Thoracic aorta (tissue), 2 donors: ENCODE measurements around the gene RBPMS2. TPM values are rescaled to one million over a fixed set of nuclear protein-coding genes. Genes with fewer than 3 reads are reported as not detected.

ENCODE experiments used
- ATAC-seq: fragments of 150-250 bp; one replicate; pipeline ENCODE4 v1.8.0; 2017; ENCODE audit warnings: low read depth; ENCODE audit not compliant: insufficient number of reproducible peaks, low FRiP score
- DNase-seq: peaks from one replicate; pipeline ENCODE4 v3.0.0-alpha.2; 2020; ENCODE audit warnings: low spot score
- H3K27ac ChIP-seq, 2 donors: fragments of 200-600 bp; sonication (generic); 1 replicate in 1 of 2; 2 replicates in 1 of 2; pipeline ENCODE4 v1.5.1; 2016; ENCODE audit warnings: mild to moderate bottlenecking in 2 of 2, moderate library complexity in 2 of 2
- H3K27me3 ChIP-seq: fragments of 200-600 bp; sonication (generic); replicated peaks from 2 replicates; pipeline ENCODE4 v1.6.0; 2016; ENCODE audit warnings: mild to moderate bottlenecking; ENCODE audit not compliant: insufficient read depth
- H3K36me3 ChIP-seq: fragments of 200-600 bp; sonication (generic); one replicate; pipeline ENCODE4 v1.5.1; 2016
- H3K4me1 ChIP-seq, 2 donors: fragments of 200-600 bp; sonication (generic); 1 replicate in 1 of 2; 2 replicates in 1 of 2; pipeline versions ENCODE4 v1.5.1 to v1.6.0; 2016; ENCODE audit warnings: low read depth in 2 of 2, mild to moderate bottlenecking in 1 of 2; ENCODE audit not compliant: control insufficient read depth in 1 of 2
- H3K4me3 ChIP-seq: fragments of 200-600 bp; sonication (generic); 2 replicates; pipeline ENCODE4 v1.5.1; 2016; ENCODE audit warnings: mild to moderate bottlenecking
- H3K9me3 ChIP-seq: fragments of 200-600 bp; sonication (generic); 2 replicates; pipeline ENCODE4 v1.5.1; 2016
- CTCF ChIP-seq: fragments of 200-600 bp; sonication (generic); IDR thresholded peaks from one replicate; pipeline ENCODE4 v1.5.1; 2019; ENCODE audit warnings: antibody characterized with exemption
- total RNA-seq, 2 donors: library from RNA; depleted of rRNA; stranded (reverse); fragments of >200 nt; gene quantifications; one replicate each; pipeline versions ENCODE4 v1.1.0 to v1.2.3, GENCODE V29; 2016

RBPMS2 gene
- total RNA-seq, 2 donors from 2014 or later, result 4.4 TPM; not detected in 1

DNA sequence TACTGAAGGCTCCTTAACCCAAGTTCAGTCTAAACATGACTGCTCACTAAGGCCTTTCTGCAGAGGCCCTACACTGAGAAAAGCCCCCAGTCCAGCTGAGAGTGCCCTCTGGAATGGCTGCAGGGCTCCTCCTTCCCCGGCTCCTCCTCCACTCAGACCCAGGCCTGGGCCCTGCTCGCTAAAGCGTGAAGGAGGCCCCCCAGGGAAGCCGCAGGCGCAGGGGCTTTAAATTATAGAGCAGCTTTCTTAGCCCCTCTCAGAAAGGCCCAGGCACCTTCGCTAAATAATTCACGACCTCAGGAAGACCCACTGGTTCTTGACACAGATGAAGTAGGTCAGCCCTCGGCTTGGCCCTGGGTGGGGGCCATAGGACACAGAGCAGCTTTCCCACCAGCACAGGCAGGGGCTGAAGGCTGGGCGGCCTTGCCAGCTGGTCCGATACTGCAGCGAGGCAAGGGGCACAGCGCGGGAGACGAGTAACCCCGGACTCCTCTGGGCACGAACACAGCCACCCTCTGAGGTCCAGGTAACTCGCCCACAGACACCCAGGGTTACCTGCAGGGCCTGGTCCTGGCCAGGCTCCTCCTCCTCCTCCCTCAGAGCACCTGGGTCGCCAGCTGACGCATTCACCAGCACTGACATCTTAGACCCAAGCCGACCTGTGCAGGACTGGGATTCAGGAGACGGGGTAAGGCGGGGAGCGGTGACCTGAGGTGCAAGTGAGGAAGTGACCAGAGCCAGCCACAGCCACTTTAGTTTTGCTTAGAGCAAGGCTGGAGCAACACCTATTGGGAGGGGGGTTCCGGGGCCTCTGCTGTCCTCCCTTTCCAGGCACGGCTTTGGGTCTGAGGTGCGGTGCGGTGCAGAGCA lies 36.9 kb downstream of the RBPMS2 start:
- Histone ChIP-seq H3K27me3 (no peaks in the 10 kb centered on the region), H3K4me3 (no peak overlapping the region), H3K27ac (no peak overlapping the region), H3K4me1 (no peaks in the 10 kb centered on the region), H3K36me3 (no peaks in the 10 kb centered on the region), H3K9me3 (no peaks in the 10 kb centered on the region)
- no peak for ATAC-seq
- DNase-seq, result no peak
- TF ChIP-seq CTCF, result no peak

- Histone ChIP-seq H3K9me3 (no peaks in the 10 kb centered on the region), H3K27me3 (no peaks in the 10 kb centered on the region), H3K27ac (no peak overlapping the region), H3K4me3 (no peak overlapping the region), H3K4me1 (peaks cover 0 to 6% of the 10 kb centered on the region in 2 donors), H3K36me3 (no peaks in the 10 kb centered on the region)
- no peak for ATAC-seq
- no peak for TF ChIP-seq CTCF
- no peak for DNase-seq
These were observed 43.1 kb downstream of the RBPMS2 start for GRCh38 chr15:64732156-64732860.

DNA sequence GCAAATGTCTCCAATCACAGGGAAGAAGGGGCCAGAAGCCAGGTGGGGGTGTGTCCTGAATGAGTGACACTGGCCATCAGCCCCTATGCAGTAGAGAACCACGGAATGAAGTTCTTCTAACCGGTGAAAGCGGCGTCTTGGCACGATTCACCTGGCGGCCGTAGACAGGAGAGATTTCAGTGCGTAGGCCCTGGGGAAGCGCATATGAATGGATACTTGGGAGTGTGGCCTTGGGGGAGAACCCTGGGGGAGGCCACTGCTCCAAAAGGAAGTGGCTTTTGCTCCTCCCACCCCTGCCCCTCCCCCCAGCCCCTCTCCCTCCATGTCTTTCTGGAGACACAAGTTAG lies 43.6 kb downstream of the RBPMS2 start:
- H3K9me3 ChIP-seq, result no peaks in the 10 kb centered on the region
- H3K4me3 ChIP-seq, result no peak overlapping the region
- H3K27me3 ChIP-seq, result no peaks in the 10 kb centered on the region
- no peak for TF ChIP-seq CTCF
- ATAC-seq (no peak), DNase-seq (no peak)
- no peaks in the 10 kb centered on the region for H3K36me3 ChIP-seq
- peaks cover 0 to 6% of the 10 kb centered on the region in 2 donors for H3K4me1 ChIP-seq
- no peak overlapping the region for H3K27ac ChIP-seq

GRCh38 chr15:64731012-64731804 lies 44.2 kb downstream of the RBPMS2 start:
- ATAC-seq (peak; percentile 54), DNase-seq (peak; percentile 28)
- Histone ChIP-seq H3K36me3 (no peaks in the 10 kb centered on the region), H3K27ac (no peak overlapping the region), H3K4me1 (peaks cover 0 to 6% of the 10 kb centered on the region in 2 donors), H3K4me3 (no peak overlapping the region), H3K9me3 (no peaks in the 10 kb centered on the region), H3K27me3 (no peaks in the 10 kb centered on the region)
- TF ChIP-seq CTCF, result peak; percentile 88

DNA sequence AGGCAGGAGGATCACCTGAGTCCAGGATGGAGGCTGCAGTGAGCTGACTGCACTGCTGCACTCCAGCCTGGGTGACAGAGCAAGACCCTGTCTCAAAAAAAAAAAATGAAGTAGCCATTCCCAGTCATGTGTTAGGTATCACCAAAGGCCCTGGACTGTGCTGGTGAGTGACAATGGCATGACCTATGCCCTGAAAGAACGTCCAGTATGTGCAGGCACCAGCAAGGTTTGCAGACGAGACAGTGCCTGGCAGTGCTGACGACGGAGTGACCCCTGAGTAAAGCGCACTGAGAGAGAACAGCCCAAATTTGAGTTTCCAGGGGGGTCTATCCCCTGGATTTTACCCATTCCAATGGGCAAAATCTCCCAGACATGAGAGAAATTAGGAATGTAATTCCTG lies 45.2 kb downstream of the RBPMS2 start:
- Histone ChIP-seq H3K36me3 (no peaks in the 10 kb centered on the region), H3K9me3 (no peaks in the 10 kb centered on the region), H3K4me3 (no peak overlapping the region), H3K27me3 (no peaks in the 10 kb centered on the region), H3K4me1 (peaks cover 0 to 6% of the 10 kb centered on the region in 2 donors), H3K27ac (no peak overlapping the region)
- ATAC-seq, result no peak
- no peak for DNase-seq
- no peak for TF ChIP-seq CTCF
